K562 (cell line): ENCODE measurements around the gene NDUFAF2. TPM values are rescaled to one million over a fixed set of nuclear protein-coding genes. Genes with fewer than 3 reads are reported as not detected.

Experiments
- ARID4B ChIP-seq: sonication (generic); formaldehyde crosslinking; IDR thresholded peaks from 2 replicates; pipeline ENCODE4 v1.8.0; 2022; ENCODE audit warnings: mild to moderate bottlenecking, missing genetic modification reagents
- DEAF1 ChIP-seq: fragments of 450-650 bp; formaldehyde crosslinking; IDR thresholded peaks from 2 replicates; pipeline ENCODE4 v1.4.0; 2020; ENCODE audit warnings: mild to moderate bottlenecking, moderate library complexity
- E4F1 ChIP-seq: fragments of 250-450 bp; sonication (Bioruptor Pico); IDR thresholded peaks from 2 replicates; pipeline ENCODE4 v1.5.0; 2021; ENCODE audit warnings: mild to moderate bottlenecking, borderline replicate concordance
- HDAC3 ChIP-seq: fragments of 450-650 bp; IDR thresholded peaks from 2 replicates; pipeline ENCODE4 v1.6.1; 2018; ENCODE audit warnings: borderline replicate concordance, mild to moderate bottlenecking, moderate library complexity; ENCODE audit not compliant: partially characterized antibody
- HDAC6 ChIP-seq: IDR thresholded peaks from 2 replicates; pipeline ENCODE4 v1.6.1; 2012; ENCODE audit warnings: low read depth, mild to moderate bottlenecking, control low read depth, inconsistent platforms, low read length, moderate library complexity
- TBP ChIP-seq: optimal IDR thresholded peaks from 2 replicates; pipeline ENCODE3; 2011; ENCODE audit warnings: low read depth, low read length, improper control_type of control experiment
- THAP12 ChIP-seq: fragments of 250-450 bp; sonication (Bioruptor Pico); IDR thresholded peaks from 2 replicates; pipeline ENCODE4 v1.9.0; 2021; ENCODE audit warnings: mild to moderate bottlenecking, inconsistent platforms
- XRCC5 ChIP-seq: fragments of 200-400 bp; formaldehyde crosslinking; IDR thresholded peaks from 2 replicates; pipeline ENCODE4 v1.6.1; 2017; ENCODE audit warnings: low read depth, mild to moderate bottlenecking, low read length
- ZNF143 ChIP-seq: sonication (generic); formaldehyde crosslinking; IDR thresholded peaks from 2 replicates; pipeline ENCODE4 v1.9.0; 2022; ENCODE audit warnings: mild to moderate bottlenecking, missing genetic modification reagents
- ZNF398 ChIP-seq: fragments of 250-450 bp; sonication (Bioruptor Pico); IDR thresholded peaks from 2 replicates; pipeline ENCODE4 v1.8.0; 2021; ENCODE audit warnings: moderate library complexity, mild to moderate bottlenecking, inconsistent platforms
- polyA plus RNA-seq, 8 experiments: library from polyadenylated mRNA; depleted of rRNA in 4 of 8; stranded (reverse) in 5 of 8; unstranded in 3 of 8; fragments of >200 nt; fragmentation: Nextera tagmentation in 2 of 8; fragmentation: Illumina TruSeq in 1 of 8; extraction: Ambion mirVana in 2 of 8; extraction: Trizol in 1 of 8; gene quantifications; 2 replicates each; pipeline versions ENCODE4 v1.2.1 to v1.2.3, GENCODE V29; 2011 to 2014; ENCODE audit warnings: inconsistent platforms in 1 of 8, missing spikeins in 1 of 8
- total RNA-seq, 7 experiments: library from RNA; depleted of rRNA in 6 of 7; stranded (reverse); fragments of >200 nt in 6 of 7; fragmentation: Illumina TruSeq in 2 of 7; extraction: Trizol in 2 of 7; gene quantifications; 2 replicates each; pipeline versions ENCODE4 v1.2.1 to v1.2.3, GENCODE V29; 2011 to 2021; ENCODE audit warnings: low replicate concordance in 1 of 7

NDUFAF2 gene
- total and polyA plus RNA-seq, 9 of the 15 experiments (the other 6 are each of a cell fraction or from before 2014, with no cell fraction given), result 56.0 to 155 (median 95.9) TPM

GRCh38 chr5:60944904-60945812 is at the start of gene NDUFAF2, which contains the start of gene ERCC8 (continued):
- TF ChIP-seq E4F1, result no peak
- no peak for TF ChIP-seq HDAC6
- TF ChIP-seq ARID4B (CRISPR knock-in tag), result peak; percentile 80
- TF ChIP-seq DEAF1 (CRISPR knock-in tag), result no peak
- TF ChIP-seq TBP, result peak; percentile 65
- TF ChIP-seq HDAC3, result no peak
- TF ChIP-seq XRCC5, result no peak
- TF ChIP-seq THAP12 (CRISPR knock-in tag), result no peak
- TF ChIP-seq ZNF398 (CRISPR knock-in tag), result no peak
- no peak for TF ChIP-seq ZNF143
